Measurements from ENCODE around the gene SPRED3. TPM values are rescaled to one million over a fixed set of nuclear protein-coding genes. Genes with fewer than 3 reads are reported as not detected.

The SPRED3 gene
- total RNA-seq, 2 donors from 2014 or later = 5.3 to 10.0 TPM

DNA sequence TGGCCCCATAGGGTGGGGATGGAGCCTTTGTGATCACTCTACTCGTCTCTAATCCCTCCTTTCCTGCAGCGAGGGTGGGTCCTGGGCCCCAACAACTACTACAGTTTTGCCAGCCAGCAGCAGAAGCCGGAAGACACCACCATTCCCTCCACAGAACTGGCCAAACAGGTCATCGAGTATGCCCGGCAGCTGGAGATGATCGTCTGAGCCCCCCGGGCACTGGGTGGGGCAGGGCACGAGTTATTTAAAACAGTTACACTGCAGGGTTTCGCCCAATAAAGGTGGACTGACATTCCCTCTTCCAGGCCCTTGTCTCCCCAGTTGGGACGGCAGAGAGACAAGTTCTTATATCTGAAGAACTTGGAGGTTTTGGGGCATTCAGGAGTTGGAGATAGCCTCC is 5.3 kb upstream of the SPRED3 start:
- WGBS, 2 experiments (ENCODE audit: insufficient coverage in 1 of 2, insufficient read length in 1 of 2) = 92 to 95% methylated on average over 7 to 10 of the region's 10 CpGs
- TF ChIP-seq, protein P1, sequence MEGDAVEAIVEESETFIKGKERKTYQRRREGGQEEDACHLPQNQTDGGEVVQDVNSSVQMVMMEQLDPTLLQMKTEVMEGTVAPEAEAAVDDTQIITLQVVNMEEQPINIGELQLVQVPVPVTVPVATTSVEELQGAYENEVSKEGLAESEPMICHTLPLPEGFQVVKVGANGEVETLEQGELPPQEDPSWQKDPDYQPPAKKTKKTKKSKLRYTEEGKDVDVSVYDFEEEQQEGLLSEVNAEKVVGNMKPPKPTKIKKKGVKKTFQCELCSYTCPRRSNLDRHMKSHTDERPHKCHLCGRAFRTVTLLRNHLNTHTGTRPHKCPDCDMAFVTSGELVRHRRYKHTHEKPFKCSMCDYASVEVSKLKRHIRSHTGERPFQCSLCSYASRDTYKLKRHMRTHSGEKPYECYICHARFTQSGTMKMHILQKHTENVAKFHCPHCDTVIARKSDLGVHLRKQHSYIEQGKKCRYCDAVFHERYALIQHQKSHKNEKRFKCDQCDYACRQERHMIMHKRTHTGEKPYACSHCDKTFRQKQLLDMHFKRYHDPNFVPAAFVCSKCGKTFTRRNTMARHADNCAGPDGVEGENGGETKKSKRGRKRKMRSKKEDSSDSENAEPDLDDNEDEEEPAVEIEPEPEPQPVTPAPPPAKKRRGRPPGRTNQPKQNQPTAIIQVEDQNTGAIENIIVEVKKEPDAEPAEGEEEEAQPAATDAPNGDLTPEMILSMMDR (conservative IDR thresholded peaks at IDR 0.05) = no peak
- no peak overlapping the region for H3K27ac ChIP-seq (ENCODE audit: low read depth, low read length)
- Mint-ChIP-seq H3K9me3 (no peaks in the 10 kb centered on the region), H3K36me3 (ENCODE audit: low read depth) (peaks cover 48% of the 10 kb centered on the region), H3K4me1 (peaks cover 3% of the 10 kb centered on the region), H3K27ac (no peak overlapping the region), H3K27me3 (ENCODE audit: insufficient read depth) (peaks cover 29% of the 10 kb centered on the region), H3K4me3 (no peak overlapping the region)
- H3K4me3 ChIP-seq (ENCODE audit: low read length) = no peak overlapping the region
- no peaks in the 10 kb centered on the region for H3K9me3 ChIP-seq (ENCODE audit: control insufficient read depth, low read length)
- no peak for DNase-seq
- H3K36me3 ChIP-seq (ENCODE audit: control insufficient read depth, insufficient read depth, low read length) = peaks cover 43% of the 10 kb centered on the region
- H3K9ac ChIP-seq (ENCODE audit: extremely low read depth, low read length, poor library complexity, severe bottlenecking) = no peak overlapping the region
- H3K4me1 ChIP-seq (ENCODE audit: control insufficient read depth, insufficient read depth, low read length) = no peaks in the 10 kb centered on the region
- no peaks in the 10 kb centered on the region for H3K27me3 ChIP-seq (ENCODE audit: control insufficient read depth, insufficient read depth, low read length, poor library complexity, severe bottlenecking)

DNA sequence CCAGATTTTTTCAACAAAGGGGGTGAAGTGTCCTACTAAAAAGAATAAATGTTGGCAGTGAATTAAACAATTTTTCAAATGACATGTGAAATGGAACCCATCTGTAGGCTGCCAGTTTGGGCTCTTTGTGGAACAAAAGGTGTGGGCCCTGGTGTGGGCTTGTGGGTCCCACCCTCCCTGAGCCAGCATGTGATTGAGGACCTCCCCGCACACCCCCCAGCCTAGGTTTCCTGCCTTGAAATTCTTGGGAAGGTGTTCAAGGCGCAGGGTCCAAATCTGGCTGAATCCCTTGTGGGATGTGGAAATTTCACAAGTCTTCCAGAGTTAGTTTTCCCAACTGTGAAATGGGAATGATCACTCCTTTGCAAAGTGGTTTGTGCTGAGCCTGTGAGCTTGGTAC is 4.8 kb upstream of the SPRED3 start:
- H3K4me3 Mint-ChIP-seq = no peak overlapping the region
- peaks cover 29% of the 10 kb centered on the region for H3K27me3 Mint-ChIP-seq (ENCODE audit: insufficient read depth)
- Histone ChIP-seq H3K9me3 (ENCODE audit: control insufficient read depth, low read length) (no peaks in the 10 kb centered on the region), H3K4me1 (ENCODE audit: control insufficient read depth, insufficient read depth, low read length) (no peaks in the 10 kb centered on the region), H3K27ac (ENCODE audit: low read depth, low read length) (no peak overlapping the region), H3K36me3 (ENCODE audit: control insufficient read depth, insufficient read depth, low read length) (peaks cover 42% of the 10 kb centered on the region), H3K4me3 (ENCODE audit: low read length) (no peak overlapping the region), H3K9ac (ENCODE audit: extremely low read depth, low read length, poor library complexity, severe bottlenecking) (no peak overlapping the region), H3K27me3 (ENCODE audit: control insufficient read depth, insufficient read depth, low read length, poor library complexity, severe bottlenecking) (no peaks in the 10 kb centered on the region)
- H3K27ac Mint-ChIP-seq = no peak overlapping the region
- DNase-seq = no peak
- no peaks in the 10 kb centered on the region for H3K9me3 Mint-ChIP-seq
- H3K4me1 Mint-ChIP-seq = peaks cover 3% of the 10 kb centered on the region
- WGBS, 2 experiments (ENCODE audit: insufficient coverage in 1 of 2, insufficient read length in 1 of 2) = 100% methylated on average over 1 to 2 of the region's 2 CpGs
- H3K36me3 Mint-ChIP-seq (ENCODE audit: low read depth) = peaks cover 48% of the 10 kb centered on the region
- TF ChIP-seq, protein P1 (conservative IDR thresholded peaks at IDR 0.05) = no peak

GRCh38 chr19:38384209-38385027 is 4.1 kb upstream of the SPRED3 start:
- TF ChIP-seq, protein P1 (conservative IDR thresholded peaks at IDR 0.05) = peak; percentile 74
- Mint-ChIP-seq H3K9me3 (no peaks in the 10 kb centered on the region), H3K27me3 (ENCODE audit: insufficient read depth) (peaks cover 29% of the 10 kb centered on the region), H3K4me3 (no peak overlapping the region), H3K36me3 (ENCODE audit: low read depth) (peaks cover 46% of the 10 kb centered on the region), H3K27ac (no peak overlapping the region), H3K4me1 (peaks cover 4% of the 10 kb centered on the region)
- peaks cover 36% of the 10 kb centered on the region for H3K36me3 ChIP-seq (ENCODE audit: control insufficient read depth, insufficient read depth, low read length)
- WGBS, 2 experiments (ENCODE audit: insufficient coverage in 1 of 2, insufficient read length in 1 of 2) = 83 to 90% methylated on average over 2 to 10 of the region's 10 CpGs
- no peak overlapping the region for H3K4me3 ChIP-seq (ENCODE audit: low read length)
- no peak overlapping the region for H3K27ac ChIP-seq (ENCODE audit: low read depth, low read length)
- H3K4me1 ChIP-seq (ENCODE audit: control insufficient read depth, insufficient read depth, low read length) = no peaks in the 10 kb centered on the region
- H3K9ac ChIP-seq (ENCODE audit: extremely low read depth, low read length, poor library complexity, severe bottlenecking) = no peak overlapping the region
- no peaks in the 10 kb centered on the region for H3K27me3 ChIP-seq (ENCODE audit: control insufficient read depth, insufficient read depth, low read length, poor library complexity, severe bottlenecking)
- peak; percentile 89 for DNase-seq
- no peaks in the 10 kb centered on the region for H3K9me3 ChIP-seq (ENCODE audit: control insufficient read depth, low read length)
